Measurements from ENCODE around the gene CISD1.

Gene CISD1

DNA sequence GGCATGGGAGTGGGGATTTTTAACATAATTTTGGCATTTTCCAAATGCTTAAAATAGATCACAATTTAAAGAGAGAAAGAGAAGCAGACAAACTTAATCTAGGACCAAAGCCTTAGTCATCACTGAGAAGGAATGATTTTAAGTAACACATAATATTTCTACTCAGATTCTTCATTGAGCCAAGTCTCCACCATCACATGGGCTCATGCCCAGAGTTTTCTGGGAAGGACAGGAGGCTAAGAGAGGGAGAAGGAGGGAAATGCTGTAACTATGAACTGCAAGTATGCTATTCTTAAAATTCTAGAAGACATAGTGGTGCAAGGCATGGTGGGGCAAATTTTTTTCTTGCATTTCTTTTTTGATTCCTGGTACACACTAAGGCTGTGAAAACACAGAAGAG lies 42.1 kb downstream of the CISD1 start:
- no peak for DNase-seq
- ATAC-seq, result no peak

GRCh38 chr10:58316874-58317273 lies 47.9 kb downstream of the CISD1 start:
- ATAC-seq (no peak), DNase-seq (no peak)

DNA sequence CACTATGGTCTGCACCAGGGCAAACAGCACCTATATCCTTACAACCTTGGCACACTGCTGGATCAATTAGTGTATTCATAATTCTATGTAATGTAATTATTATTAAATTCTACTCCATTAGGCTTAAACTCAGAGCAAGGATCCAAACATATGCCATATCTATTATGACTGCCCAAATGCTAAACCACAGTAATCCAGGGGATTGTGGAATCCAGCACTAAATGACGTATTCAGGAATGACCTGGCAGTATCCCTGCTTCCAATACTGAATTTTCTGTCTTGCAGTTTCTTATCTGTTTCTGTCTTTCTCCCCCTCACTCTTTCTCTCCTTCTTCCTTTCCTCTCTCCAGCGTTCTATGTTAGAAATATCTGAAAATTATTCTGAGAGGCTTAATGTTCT lies 49.4 kb downstream of the CISD1 start:
- ATAC-seq (no peak), DNase-seq (no peak)

- DNase-seq, result no peak
- no peak for ATAC-seq
Observed at GRCh38 chr10:58319599-58319998, 50.6 kb downstream of the CISD1 start.

- ATAC-seq (no peak), DNase-seq (no peak)
Observed at GRCh38 chr10:58320351-58321049, 51.5 kb downstream of the CISD1 start.

DNA sequence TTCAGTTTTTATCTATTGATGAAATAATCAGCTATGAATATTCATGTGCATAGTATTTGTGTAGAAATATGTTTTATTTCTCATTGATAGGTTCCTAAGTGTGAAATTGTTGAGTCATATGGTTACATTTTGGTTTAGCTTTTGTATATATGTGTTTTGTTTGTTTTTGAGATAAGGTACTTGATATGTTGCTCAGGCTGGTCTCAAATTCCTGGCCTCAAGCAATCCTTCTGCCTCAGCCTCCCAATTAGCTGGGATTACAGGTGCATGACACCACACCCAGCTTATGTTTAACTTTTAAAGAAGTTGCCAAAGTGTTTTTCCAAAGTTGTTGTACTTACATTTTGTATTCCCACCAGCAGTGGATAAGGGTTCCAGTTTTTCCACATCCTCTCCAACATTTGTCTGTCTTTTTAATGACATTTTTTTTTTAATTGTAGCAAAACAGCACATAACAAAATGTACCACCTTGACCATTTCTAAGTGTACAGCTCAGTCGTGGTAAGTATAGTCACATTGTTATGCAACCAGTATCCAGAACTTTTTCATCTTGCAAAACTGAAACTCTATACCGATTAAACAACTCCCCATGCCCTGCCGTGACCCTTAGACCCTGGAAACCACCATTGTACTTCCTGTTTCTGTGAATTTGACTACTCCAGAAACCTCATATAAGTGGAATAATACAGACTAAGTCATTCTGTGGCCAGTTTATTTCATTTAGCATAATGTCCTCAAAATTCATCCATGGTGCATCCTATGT lies 53.3 kb downstream of the CISD1 start:
- DNase-seq (no peak), ATAC-seq (no peak)

- DNase-seq (no peak), ATAC-seq (no peak)
Observed at GRCh38 chr10:58322835-58323209, 53.9 kb downstream of the CISD1 start.

DNA sequence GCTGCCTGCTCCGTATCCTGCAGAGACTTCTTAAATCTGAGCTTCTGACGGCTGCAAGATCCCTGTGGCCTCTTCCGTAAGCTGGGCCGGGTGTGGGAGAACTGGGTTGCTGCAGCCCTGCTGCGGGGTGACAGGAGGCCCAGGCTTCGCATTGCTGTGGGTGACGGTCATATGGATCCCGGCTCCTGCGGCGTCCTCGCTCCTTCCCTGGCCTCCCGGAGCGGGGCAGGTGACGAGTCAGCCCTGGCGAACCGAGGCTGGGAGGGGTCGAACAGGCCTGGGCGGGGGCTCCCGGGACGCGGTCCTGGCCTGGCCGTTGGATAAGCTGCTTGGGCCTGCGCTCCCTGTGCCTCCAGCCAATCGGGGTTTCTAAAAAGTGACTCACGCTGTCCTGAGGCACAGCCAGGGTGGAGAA lies 58.0 kb downstream of the CISD1 start:
- no peak for DNase-seq
- no peak for ATAC-seq

- ATAC-seq (no peak), DNase-seq (no peak)
Observed at GRCh38 chr10:58328233-58328632, 59.3 kb downstream of the CISD1 start.

GRCh38 chr10:58330431-58330830 lies 61.5 kb downstream of the CISD1 start:
- DNase-seq, result no peak
- ATAC-seq, result no peak

DNA sequence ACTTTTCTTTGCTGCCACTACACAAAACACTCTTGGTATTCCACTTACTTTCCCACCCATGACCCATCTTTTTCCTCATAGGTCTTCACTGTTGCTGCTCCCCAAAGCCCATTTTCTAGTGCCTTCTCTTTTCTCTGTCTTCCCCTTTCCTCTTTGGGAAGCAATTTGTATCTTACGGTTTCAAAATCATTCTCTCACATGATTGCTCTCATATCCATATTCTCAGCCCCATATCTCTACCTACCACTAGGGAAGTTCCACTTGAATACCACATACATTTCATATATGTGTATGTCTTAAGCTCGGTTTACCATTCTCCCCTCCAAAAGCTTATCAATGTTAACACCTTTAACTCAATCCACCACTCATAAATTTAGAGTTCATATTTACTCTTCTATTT lies 62.7 kb downstream of the CISD1 start:
- no peak for DNase-seq
- ATAC-seq, result no peak

- DNase-seq, result peak; percentile 89
- peak; percentile 97 for ATAC-seq
Observed at GRCh38 chr10:58334817-58335305, 65.9 kb downstream of the CISD1 start, which contains the start of gene UBE2D1. Gene UBE2D1 (plus strand): TSS chr10:58335006. CDS start chr10:58335202, 196 bp downstream.

DNA sequence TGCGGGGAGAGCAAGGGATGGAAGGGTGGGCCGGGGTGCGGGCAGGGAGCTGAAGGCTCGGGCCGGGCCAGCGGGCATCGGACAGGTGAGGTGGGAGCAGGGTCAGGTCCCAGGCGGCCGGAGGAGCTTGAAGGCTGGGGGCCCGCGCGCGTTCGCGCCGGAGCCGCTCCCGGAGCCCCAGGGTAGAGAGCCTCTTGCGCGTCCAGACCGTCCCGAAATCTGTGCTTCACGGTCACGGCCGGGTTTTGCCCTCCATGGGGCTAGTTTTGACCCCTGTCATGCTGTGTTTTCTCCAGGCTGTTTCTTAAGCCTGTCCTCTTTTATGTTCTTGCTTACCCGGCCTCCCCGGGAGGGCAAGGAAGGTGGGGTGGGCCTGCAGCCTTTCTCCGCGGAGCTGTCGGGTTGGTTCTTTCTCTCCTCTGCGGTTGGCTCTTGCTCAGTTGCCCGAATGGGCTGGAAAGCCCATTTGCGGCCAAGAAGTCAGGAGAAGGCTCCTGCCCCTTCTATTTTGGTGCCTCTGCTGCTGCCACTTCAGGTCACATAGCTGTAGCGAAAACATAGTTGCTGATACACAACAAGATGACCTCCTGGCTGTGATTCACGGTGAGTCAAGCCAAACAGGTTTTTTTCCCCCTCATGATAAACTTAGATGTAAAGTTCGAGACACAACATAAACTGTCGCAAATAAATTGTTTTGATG lies 66.5 kb downstream of the CISD1 start:
- ATAC-seq (peak; percentile 31), DNase-seq (peak; percentile 21)

DNA sequence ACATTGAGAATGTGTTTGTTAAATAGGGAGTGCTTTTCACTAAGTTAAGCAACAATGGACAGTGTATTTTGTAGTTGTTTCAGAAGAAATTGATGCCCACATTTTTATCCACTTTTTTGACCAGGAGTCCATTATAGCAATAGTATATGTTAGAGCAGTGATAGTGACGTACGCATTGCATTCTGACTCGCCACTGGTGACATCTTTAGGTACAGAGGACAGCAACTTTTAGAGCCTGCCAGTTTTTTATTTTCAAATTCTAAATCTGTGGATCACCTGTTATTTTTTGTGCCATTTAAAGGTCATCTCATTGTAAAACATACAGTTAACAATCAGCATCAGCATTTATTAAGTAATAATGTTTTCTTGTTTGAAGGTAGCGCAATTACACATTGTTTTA lies 67.3 kb downstream of the CISD1 start:
- no peak for DNase-seq
- ATAC-seq, result no peak

Measured in stimulated activated naive CD8-positive, alpha-beta T cell treated with anti-CD3 and anti-CD28 coated beads, Interleukin-15, Interleukin-2, amounts not matched to agents 100 U/mL and 50 U/mL, for 24 hours (primary cell).